SH-SY5Y (cell line): ENCODE data around the gene TMEM186.

ENCODE experiments used
- GATA2 ChIP-seq: IDR thresholded peaks from 2 replicates; pipeline ENCODE4 v1.6.1; 2011; ENCODE audit warnings: mild to moderate bottlenecking, low read depth, low read length
- GATA3 ChIP-seq: IDR thresholded peaks from 2 replicates; pipeline ENCODE4 v1.6.1; 2011; ENCODE audit warnings: low read depth, mild to moderate bottlenecking, low read length, moderate library complexity

DNA sequence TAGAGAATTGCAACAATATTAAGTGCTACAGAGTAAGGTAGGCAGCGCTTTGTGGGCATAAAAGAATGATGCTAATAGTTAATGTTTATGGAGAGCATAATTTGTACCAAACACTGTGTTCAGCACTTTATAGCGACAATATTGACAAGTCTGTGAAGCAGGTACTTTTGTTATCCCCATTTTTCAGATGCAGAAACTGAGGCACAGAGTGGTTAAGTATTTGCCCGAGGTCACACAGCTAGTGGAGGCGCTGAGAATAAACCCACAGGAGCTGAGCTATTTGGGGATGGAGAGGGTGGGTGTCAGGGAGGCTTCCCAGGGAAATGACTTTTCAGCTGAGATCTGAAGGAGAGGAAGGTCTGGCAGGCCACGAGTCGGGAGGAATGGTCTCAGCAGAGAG, 39.4 kb downstream of the TMEM186 start:
- no peak for TF ChIP-seq GATA2
- no peak for TF ChIP-seq GATA3
